Muscle layer of colon (tissue), 2 donors: ENCODE data around the gene MELTF.

Experiments used
- H3K27ac ChIP-seq: one replicate; pipeline ENCODE4 v1.7.0; 2013; ENCODE audit warnings: low read depth, mild to moderate bottlenecking, low read length, moderate library complexity
- H3K27me3 ChIP-seq, 2 donors: one replicate each; pipeline ENCODE4 v1.7.0; 2013; ENCODE audit warnings: low read length in 2 of 2, mild to moderate bottlenecking in 2 of 2; ENCODE audit not compliant: insufficient read depth in 2 of 2, control insufficient read depth in 1 of 2
- H3K36me3 ChIP-seq: one replicate; pipeline ENCODE4 v1.7.0; 2013; ENCODE audit warnings: mild to moderate bottlenecking, low read length; ENCODE audit not compliant: insufficient read depth
- H3K4me1 ChIP-seq: one replicate; pipeline ENCODE4 v1.7.0; 2013; ENCODE audit warnings: mild to moderate bottlenecking, low read length; ENCODE audit not compliant: insufficient read depth
- H3K4me3 ChIP-seq, 2 donors: one replicate each; pipeline ENCODE4 v1.7.0; 2013; ENCODE audit warnings: low read length in 2 of 2, low read depth in 1 of 2, mild to moderate bottlenecking in 1 of 2, moderate library complexity in 1 of 2
- H3K9ac ChIP-seq: one replicate; pipeline ENCODE4 v1.7.0; 2013; ENCODE audit warnings: low read length
- H3K9me3 ChIP-seq: one replicate; pipeline ENCODE4 v1.7.0; 2013; ENCODE audit warnings: mild to moderate bottlenecking, low read length
- donor health status: abdominal sarcoma.
- donor health status: Adenocarcinoma of cecum.

The MELTF gene

GRCh38 chr3:196954832-196955231 lies 74.8 kb downstream of the MELTF start:
- no peaks in the 10 kb centered on the region for H3K36me3 ChIP-seq
- H3K4me3 ChIP-seq: no peak overlapping the region
- H3K9ac ChIP-seq: no peak overlapping the region
- no peaks in the 10 kb centered on the region for H3K27me3 ChIP-seq
- H3K4me1 ChIP-seq: no peaks in the 10 kb centered on the region
- no peaks in the 10 kb centered on the region for H3K9me3 ChIP-seq
- H3K27ac ChIP-seq: no peak overlapping the region
